ENCODE measurements around the gene GORASP1. TPM values are rescaled to one million over a fixed set of nuclear protein-coding genes. Genes with fewer than 3 reads are reported as not detected.

The GORASP1 gene
- total RNA-seq, 1 experiment from 2014 or later = 39.4 TPM

- TF ChIP-seq SIN3A (IDR thresholded peaks at IDR 0.05; ENCODE audit: borderline replicate concordance, insufficient read depth, low read depth, low read length) (no peak), TCF7L2 (IDR thresholded peaks at IDR 0.05; ENCODE audit: low read depth, low read length) (no peak), REST (IDR thresholded peaks at IDR 0.05; ENCODE audit: insufficient read depth in 1 of 2, low read depth in 2 of 2, low read length in 1 of 2) (no peak), POLR2AphosphoS5 (IDR thresholded peaks at IDR 0.05; ENCODE audit: low read depth, low read length) (no peak), CTCF (IDR thresholded peaks at IDR 0.05) (no peak)
- DNase-seq (ENCODE audit: low read depth, low spot score) (no peak), ATAC-seq (no peak)
- H3K4me1 ChIP-seq (ENCODE audit: control insufficient read depth, insufficient read depth, low read length) = peaks cover 10% of the 10 kb centered on the region; the same call in 1 of the 2 replicates
- no peaks in the 10 kb centered on the region for H3K9me3 ChIP-seq (ENCODE audit: control insufficient read depth, insufficient read depth, low read depth, low read length)
- in situ Hi-C loops (cut with HindIII; ENCODE audit: low pct_unique_long_range_greater_than_20kb, low sequenced_read_pairs) = no loop called here
- no peak overlapping the region for H3K4me3 ChIP-seq (ENCODE audit: low read depth in 2 of 2, low read length in 2 of 2)
- H3K27ac ChIP-seq (ENCODE audit: low read length) = no peak overlapping the region
- H3K27me3 ChIP-seq (ENCODE audit: control insufficient read depth, insufficient read depth, low read length) = no peaks in the 10 kb centered on the region
- ChIA-PET CTCF (no interaction called here), POLR2A (no interaction called here)
- intact Hi-C loops (cut with micrococcal nuclease; ENCODE audit: unreplicated experiment) = no loop called here
- BruUV-seq (replicated peaks) = no TSS peak
- no peaks in the 10 kb centered on the region for H3K36me3 ChIP-seq (ENCODE audit: control insufficient read depth, insufficient read depth, low read length)
These were observed 22.6 kb upstream of the GORASP1 start for GRCh38 chr3:39130026-39130425.

- H3K27ac ChIP-seq (ENCODE audit: low read length) = no peak overlapping the region
These were observed 21.5 kb upstream of the GORASP1 start for GRCh38 chr3:39128951-39129350.

More at GRCh38 chr3:39128951-39129350, 21.5 kb upstream of the GORASP1 start:
- no peaks in the 10 kb centered on the region for H3K36me3 ChIP-seq (ENCODE audit: control insufficient read depth, insufficient read depth, low read length)
- no TSS peak for BruUV-seq (replicated peaks)
- DNase-seq (ENCODE audit: low read depth, low spot score) = no peak
- H3K9me3 ChIP-seq (ENCODE audit: control insufficient read depth, insufficient read depth, low read depth, low read length) = no peaks in the 10 kb centered on the region
- ChIA-PET CTCF (interaction anchor here (0.6 kb wide), 1 partner anchor 972 kb away, joined by 3 read pairs; no protein-coding TSS in a partner anchor), POLR2A (no interaction called here)
- intact Hi-C loops (cut with micrococcal nuclease; ENCODE audit: unreplicated experiment) (loop anchor here (5.0 kb wide), 1 partner anchor 158 kb away; no protein-coding TSS in a partner anchor), in situ Hi-C loops (cut with HindIII; ENCODE audit: low pct_unique_long_range_greater_than_20kb, low sequenced_read_pairs) (no loop called here)
- no peak for TF ChIP-seq REST (IDR thresholded peaks at IDR 0.05; ENCODE audit: insufficient read depth in 1 of 2, low read depth in 2 of 2, low read length in 1 of 2)
- TF ChIP-seq POLR2AphosphoS5 (IDR thresholded peaks at IDR 0.05; ENCODE audit: low read depth, low read length) = no peak
- TF ChIP-seq CTCF (IDR thresholded peaks at IDR 0.05) = no peak
- no peak for TF ChIP-seq SIN3A (IDR thresholded peaks at IDR 0.05; ENCODE audit: borderline replicate concordance, insufficient read depth, low read depth, low read length)
- TF ChIP-seq TCF7L2 (IDR thresholded peaks at IDR 0.05; ENCODE audit: low read depth, low read length) = no peak
- H3K4me3 ChIP-seq (ENCODE audit: low read depth in 2 of 2, low read length in 2 of 2) = no peak overlapping the region
- H3K27me3 ChIP-seq (ENCODE audit: control insufficient read depth, insufficient read depth, low read length) = no peaks in the 10 kb centered on the region
- no peak for ATAC-seq
- peaks cover 10% of the 10 kb centered on the region; the same call in 1 of the 2 replicates for H3K4me1 ChIP-seq (ENCODE audit: control insufficient read depth, insufficient read depth, low read length)
